ENCODE measurements around the gene MRRF.
A peak's percentile ranks its signal among the peaks of the same experiment; 100 is the strongest.

The MRRF gene

DNA sequence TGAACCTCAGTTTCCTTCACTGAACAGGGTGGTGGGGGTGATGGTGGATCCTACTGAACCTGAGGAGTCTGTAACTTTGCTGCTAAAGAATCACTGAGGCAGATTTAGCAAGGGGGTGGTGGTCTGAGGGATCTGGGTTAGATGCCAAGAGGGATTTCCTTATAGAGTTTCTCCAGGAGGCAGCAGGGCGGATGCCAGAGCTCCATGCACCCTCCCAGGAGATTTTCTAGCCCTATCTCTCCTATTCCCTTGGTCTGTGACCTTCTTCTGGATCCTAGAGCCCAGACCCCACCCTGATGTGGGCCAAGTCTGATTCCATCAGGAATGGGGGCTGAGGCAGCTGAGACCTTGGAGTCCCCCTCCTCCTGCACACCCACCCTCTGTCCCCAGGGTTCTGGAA is 112.1 kb downstream of the MRRF start:
- H3K4me3 ChIP-seq (ENCODE audit: low read depth, low read length): no peak overlapping the region
- in situ Hi-C loops (cut with HindIII; ENCODE audit: low sequenced_read_pairs): no loop called here
- no peak for DNase-seq (ENCODE audit: low read depth, low spot score)
- TF ChIP-seq CTCF (IDR thresholded peaks at IDR 0.05; ENCODE audit: low read depth, low read length): no peak

DNA sequence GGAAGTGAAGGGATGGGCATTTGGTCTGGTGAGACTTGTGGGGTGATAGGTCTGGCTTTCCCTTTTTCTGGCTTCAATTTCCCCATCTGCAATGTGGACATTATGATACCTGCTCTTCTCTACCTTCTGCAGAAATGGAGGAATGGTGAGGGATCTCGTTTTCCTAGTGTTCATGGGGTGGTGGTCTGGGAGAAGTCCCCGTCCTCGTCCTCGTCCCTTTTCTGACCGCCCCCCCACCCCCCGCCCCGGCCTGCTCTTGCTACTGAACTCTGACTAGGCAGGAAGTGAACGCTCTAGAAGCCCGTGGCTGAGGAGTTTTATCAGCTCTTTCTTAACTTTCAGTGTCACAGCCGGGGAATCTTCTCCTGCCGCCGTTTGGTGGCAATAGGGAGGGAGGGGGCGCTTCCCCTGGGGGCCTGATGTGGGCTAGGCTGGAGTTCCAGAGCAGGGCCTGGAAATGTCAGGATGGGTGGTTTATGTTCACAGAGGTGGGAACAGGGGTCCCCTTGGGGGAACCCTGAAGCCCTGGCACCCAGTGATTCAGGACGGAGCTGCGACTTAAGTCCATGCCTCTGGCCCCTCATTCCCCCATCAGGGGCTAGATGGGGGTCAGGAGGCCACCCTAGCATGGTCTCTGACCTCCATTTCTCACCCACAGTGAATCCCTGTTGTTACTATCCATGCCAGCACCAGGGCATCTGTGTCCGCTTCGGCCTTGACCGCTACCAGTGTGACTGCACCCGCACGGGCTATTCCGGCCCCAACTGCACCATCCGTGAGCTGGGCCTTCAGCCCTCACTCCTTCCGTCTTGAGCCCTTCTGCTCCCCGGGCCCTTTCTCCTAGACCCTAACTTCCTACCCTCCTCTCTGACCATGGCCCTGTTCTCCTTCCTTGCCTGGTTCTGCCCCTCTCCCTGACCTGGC is 112.8 kb downstream of the MRRF start:
- H3K4me3 ChIP-seq (ENCODE audit: low read depth, low read length): no peak overlapping the region
- no peak for DNase-seq (ENCODE audit: low read depth, low spot score)
- in situ Hi-C loops (cut with HindIII; ENCODE audit: low sequenced_read_pairs): no loop called here
- no peak for TF ChIP-seq CTCF (IDR thresholded peaks at IDR 0.05; ENCODE audit: low read depth, low read length)

- DNase-seq (ENCODE audit: low read depth, low spot score): no peak
- TF ChIP-seq CTCF (IDR thresholded peaks at IDR 0.05; ENCODE audit: low read depth, low read length): no peak
- in situ Hi-C loops (cut with HindIII; ENCODE audit: low sequenced_read_pairs): no loop called here
- H3K4me3 ChIP-seq (ENCODE audit: low read depth, low read length): no peak overlapping the region
These were observed 113.6 kb downstream of the MRRF start for GRCh38 chr9:122378236-122378635.

DNA sequence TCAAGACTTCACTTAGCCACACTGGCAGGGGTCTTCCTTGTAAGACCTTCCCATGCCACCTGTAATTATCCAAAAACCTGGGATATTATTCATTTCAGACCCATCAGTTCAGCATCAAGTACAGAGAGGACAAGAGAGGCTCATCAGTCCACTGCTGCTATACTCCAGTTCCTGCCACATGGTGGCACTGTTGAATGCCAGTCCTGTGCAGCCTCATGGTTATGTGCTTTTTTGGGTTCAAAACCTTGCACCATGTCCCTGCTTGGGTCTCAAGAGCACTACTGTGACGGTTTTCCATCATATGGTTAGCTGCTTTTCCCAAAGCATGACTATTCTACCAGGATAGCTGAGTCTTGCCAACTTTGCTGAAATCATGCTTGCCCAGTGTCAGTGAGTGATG is 114.7 kb downstream of the MRRF start:
- peak; percentile 41 for TF ChIP-seq CTCF (IDR thresholded peaks at IDR 0.05; ENCODE audit: low read depth, low read length)
- in situ Hi-C loops (cut with HindIII; ENCODE audit: low sequenced_read_pairs): no loop called here
- H3K4me3 ChIP-seq (ENCODE audit: low read depth, low read length): no peak overlapping the region
- no peak for DNase-seq (ENCODE audit: low read depth, low spot score)

- TF ChIP-seq CTCF (IDR thresholded peaks at IDR 0.05; ENCODE audit: low read depth, low read length): no peak
- H3K4me3 ChIP-seq (ENCODE audit: low read depth, low read length): no peak overlapping the region
These were observed 115.6 kb downstream of the MRRF start for GRCh38 chr9:122380293-122380692.

More at GRCh38 chr9:122380293-122380692, 115.6 kb downstream of the MRRF start:
- DNase-seq (ENCODE audit: low read depth, low spot score): no peak
- in situ Hi-C loops (cut with HindIII; ENCODE audit: low sequenced_read_pairs): no loop called here
